Progenitor cell of endocrine pancreas (in vitro differentiated cells): ENCODE measurements around the gene CFL1. TPM values are rescaled to one million over a fixed set of nuclear protein-coding genes. Genes with fewer than 3 reads are reported as not detected.

Experiments used
- DNase-seq: peaks from one replicate; pipeline ENCODE4 v3.0.0; 2021; ENCODE audit warnings: low spot score; ENCODE audit not compliant: unreplicated experiment
- H3K27ac Mint-ChIP-seq: 2 replicates; pipeline ENCODE4 v1.8.0; 2021; ENCODE audit warnings: mild to moderate bottlenecking, moderate library complexity, mixed read lengths
- H3K27me3 Mint-ChIP-seq: 2 replicates; pipeline ENCODE4 v1.8.0; 2021; ENCODE audit warnings: mixed read lengths
- H3K36me3 Mint-ChIP-seq: 2 replicates; pipeline ENCODE4 v1.8.0; 2022; ENCODE audit warnings: mixed read lengths; ENCODE audit not compliant: insufficient read depth
- H3K4me1 Mint-ChIP-seq: 2 replicates; pipeline ENCODE4 v1.8.0; 2021; ENCODE audit warnings: low read depth, mixed read lengths
- H3K4me3 Mint-ChIP-seq: 2 replicates; pipeline ENCODE4 v1.8.0; 2021; ENCODE audit warnings: low read depth, mild to moderate bottlenecking, moderate library complexity, mixed read lengths
- H3K9me3 Mint-ChIP-seq: 2 replicates; pipeline ENCODE4 v1.8.0; 2021; ENCODE audit warnings: low read depth, mixed read lengths
- total RNA-seq: library from RNA; stranded (reverse); gene quantifications from 2 replicates; pipeline ENCODE4 v1.2.1, GENCODE V29; 2021
- TF ChIP-seq, protein P1 (sequence below): fragments of 200-600 bp; sonication (generic); IDR thresholded peaks from one replicate; pipeline ENCODE4 v1.5.0; 2021; ENCODE audit warnings: antibody characterized with exemption, mild to moderate bottlenecking; ENCODE audit not compliant: unreplicated experiment

CFL1 gene
- total RNA-seq, 1 donor from 2014 or later = 890 TPM

DNA sequence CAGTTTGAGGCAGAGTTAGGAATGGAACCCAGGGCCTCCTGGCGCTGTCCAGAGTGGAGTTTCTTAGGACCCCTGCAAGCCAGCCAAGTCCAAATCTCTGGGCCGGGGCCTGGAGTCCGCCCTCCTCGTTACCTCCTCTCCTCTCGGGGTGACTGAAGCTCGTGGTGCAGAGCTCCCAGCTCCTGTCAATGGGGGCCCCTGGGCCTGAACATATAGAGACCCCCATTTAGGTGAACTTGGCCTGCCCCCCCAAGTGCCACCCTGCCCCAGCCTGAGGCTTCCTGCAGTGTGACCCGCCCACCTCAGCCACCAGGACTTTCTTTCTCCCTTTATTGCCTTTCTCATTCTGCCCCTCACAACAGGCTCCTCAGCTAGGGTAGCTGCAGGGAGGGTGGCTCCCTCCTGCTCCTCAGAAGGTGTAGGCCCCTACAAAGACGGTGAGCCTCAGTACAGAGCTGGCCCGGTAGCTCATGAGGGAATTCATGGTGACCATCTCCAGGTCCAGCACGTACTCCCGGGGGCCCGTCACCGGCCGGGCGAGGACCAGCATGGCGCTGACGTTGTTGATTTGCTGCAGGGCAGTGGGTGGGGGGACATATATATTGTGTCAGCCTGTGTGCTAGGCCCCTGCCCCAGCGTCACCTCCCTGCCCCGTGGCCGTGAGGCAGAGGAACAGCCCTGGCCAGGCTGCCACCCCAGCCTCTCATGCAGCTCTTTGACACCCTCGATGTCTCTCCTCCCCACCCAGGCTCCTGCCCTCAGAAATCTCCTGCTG is 8.7 kb upstream of the CFL1 start:
- Mint-ChIP-seq H3K4me3 (no peak overlapping the region), H3K27ac (no peak overlapping the region), H3K4me1 (no peaks in the 10 kb centered on the region), H3K27me3 (no peaks in the 10 kb centered on the region), H3K9me3 (no peaks in the 10 kb centered on the region), H3K36me3 (peaks cover 12% of the 10 kb centered on the region)
- TF ChIP-seq, protein P1, sequence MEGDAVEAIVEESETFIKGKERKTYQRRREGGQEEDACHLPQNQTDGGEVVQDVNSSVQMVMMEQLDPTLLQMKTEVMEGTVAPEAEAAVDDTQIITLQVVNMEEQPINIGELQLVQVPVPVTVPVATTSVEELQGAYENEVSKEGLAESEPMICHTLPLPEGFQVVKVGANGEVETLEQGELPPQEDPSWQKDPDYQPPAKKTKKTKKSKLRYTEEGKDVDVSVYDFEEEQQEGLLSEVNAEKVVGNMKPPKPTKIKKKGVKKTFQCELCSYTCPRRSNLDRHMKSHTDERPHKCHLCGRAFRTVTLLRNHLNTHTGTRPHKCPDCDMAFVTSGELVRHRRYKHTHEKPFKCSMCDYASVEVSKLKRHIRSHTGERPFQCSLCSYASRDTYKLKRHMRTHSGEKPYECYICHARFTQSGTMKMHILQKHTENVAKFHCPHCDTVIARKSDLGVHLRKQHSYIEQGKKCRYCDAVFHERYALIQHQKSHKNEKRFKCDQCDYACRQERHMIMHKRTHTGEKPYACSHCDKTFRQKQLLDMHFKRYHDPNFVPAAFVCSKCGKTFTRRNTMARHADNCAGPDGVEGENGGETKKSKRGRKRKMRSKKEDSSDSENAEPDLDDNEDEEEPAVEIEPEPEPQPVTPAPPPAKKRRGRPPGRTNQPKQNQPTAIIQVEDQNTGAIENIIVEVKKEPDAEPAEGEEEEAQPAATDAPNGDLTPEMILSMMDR = no peak
- no peak for DNase-seq

DNA sequence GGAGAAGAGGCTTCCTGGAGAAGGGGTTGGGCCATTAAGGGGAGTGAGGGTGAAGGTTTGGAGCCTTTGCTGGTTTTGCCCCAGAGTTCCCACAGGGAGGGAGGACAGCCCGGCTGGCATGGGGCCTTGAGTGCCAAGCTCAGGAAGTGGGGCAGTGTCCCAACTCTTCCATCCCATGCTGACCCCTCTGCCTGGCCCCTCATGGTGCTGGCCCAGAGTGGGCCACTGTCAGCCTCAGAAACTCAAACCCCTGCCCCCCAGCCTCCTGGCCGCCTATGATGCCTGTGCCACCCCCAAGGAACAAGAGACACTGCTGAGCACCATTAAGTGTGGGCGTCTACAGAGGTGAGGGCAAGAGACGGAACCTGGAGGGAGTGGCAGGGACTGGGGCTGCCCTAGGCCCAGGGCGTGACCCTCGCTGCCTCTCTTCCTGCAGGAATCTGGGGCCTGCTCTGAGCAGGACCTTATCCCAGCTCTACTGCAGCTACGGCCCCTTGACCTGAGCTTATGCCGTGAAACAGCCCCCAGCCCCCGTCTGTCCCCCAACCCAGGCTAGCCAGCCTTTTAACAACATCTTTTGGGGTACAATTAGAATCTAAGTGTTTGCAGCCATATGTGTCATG is 7.7 kb upstream of the CFL1 start:
- TF ChIP-seq, protein P1 = no peak
- H3K27ac Mint-ChIP-seq = no peak overlapping the region
- H3K27me3 Mint-ChIP-seq = no peaks in the 10 kb centered on the region
- DNase-seq = no peak
- H3K36me3 Mint-ChIP-seq = peaks cover 12% of the 10 kb centered on the region
- no peak overlapping the region for H3K4me3 Mint-ChIP-seq
- H3K9me3 Mint-ChIP-seq = no peaks in the 10 kb centered on the region
- H3K4me1 Mint-ChIP-seq = peaks cover 3% of the 10 kb centered on the region

DNA sequence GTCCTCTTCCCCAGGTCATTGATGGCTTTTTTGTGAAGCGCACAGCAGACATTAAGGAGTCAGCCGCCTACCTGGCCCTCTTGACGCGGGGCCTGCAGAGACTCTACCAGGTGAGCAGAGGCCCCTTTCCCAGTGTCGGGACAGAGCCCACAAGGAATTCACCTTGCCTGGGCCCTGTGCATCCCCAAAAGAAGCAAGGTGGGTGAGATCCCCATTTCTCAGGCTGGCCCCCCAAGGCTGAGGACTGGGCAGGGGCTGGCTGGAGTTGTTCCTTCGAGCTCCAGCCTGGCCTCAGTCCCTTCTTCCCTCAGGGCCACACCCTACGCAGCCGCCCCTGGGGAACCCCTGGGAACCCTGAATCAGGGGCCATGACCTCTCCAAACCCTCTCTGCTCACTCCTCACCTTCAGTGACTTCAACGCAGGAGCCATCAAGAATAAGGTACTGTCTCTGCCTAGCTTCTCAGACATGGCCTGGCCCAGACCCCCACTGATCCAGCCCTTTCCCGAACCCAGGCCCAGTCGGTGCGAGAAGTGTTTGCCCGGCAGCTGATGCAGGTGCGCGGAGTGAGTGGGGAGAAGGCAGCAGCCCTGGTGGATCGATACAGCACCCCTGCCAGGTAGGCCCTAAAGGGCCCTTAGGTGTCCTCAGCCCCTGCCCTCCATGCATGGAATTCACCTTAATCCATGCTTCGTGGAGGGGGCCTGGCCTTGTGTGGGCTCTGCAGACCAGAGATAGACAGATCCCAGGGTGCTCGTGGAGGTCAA is 6.9 kb upstream of the CFL1 start:
- Mint-ChIP-seq H3K36me3 (peaks cover 12% of the 10 kb centered on the region), H3K27me3 (no peaks in the 10 kb centered on the region), H3K4me3 (no peak overlapping the region), H3K9me3 (no peaks in the 10 kb centered on the region), H3K27ac (peak overlapping the region; percentile 69), H3K4me1 (peaks cover 8% of the 10 kb centered on the region)
- DNase-seq = no peak
- TF ChIP-seq, protein P1 = no peak

DNA sequence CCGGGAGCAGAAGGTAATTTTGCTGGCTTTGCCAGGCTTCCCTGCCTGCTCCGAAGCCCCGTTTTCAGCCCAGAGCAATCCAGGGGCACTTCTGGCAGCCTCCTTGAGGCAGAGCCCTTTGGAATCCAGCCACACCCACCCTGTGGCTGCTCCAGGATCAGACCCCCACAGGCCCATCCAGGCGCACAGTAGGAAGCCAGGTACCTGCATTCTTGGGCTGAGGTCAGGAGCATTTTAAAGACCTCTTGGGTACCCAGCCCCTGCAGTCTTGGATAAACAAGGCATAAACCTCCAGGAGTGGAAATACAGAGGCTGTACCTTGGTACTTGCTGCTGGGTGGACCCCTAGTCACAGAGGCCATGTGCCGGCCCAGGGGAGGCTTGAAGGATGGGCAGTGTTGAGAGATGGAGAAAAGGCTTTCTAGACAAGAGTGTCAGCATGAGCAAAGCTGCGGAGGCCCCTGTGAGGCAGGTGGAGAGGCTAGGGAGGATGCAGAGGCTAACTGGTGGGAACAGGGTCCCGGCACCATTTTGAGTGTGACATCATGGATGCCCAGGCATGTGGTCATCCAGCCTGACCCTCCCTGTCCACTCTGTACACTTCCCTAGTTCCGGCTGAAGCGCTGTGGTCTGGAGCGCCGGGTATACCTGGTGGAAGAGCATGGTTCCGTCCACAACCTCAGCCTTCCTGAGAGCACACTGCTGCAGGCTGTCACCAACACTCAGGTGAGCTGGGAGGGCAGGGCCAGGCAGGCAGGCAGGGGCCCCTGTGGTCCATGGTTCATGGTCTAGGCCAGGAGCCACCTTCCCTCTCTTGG is 6.1 kb upstream of the CFL1 start:
- DNase-seq = no peak
- Mint-ChIP-seq H3K9me3 (no peaks in the 10 kb centered on the region), H3K4me1 (peaks cover 10% of the 10 kb centered on the region), H3K27ac (no peak overlapping the region), H3K4me3 (no peak overlapping the region), H3K36me3 (peaks cover 12% of the 10 kb centered on the region), H3K27me3 (no peaks in the 10 kb centered on the region)
- TF ChIP-seq, protein P1 = no peak
